Measurements from ENCODE around the gene MLH1.

- TF ChIP-seq YY1 (IDR thresholded peaks at IDR 0.05; ENCODE audit: low read depth) (no peak), CTCF (IDR thresholded peaks at IDR 0.05) (no peak)
These were observed 39.6 kb downstream of the MLH1 start for GRCh38 chr3:37032961-37033360.
